ENCODE measurements around the gene DLG5. TPM values are rescaled to one million over a fixed set of nuclear protein-coding genes. Genes with fewer than 3 reads are reported as not detected.

The DLG5 gene
- total RNA-seq, 1 experiment from 2014 or later, result 81.7 TPM

- no peaks in the 10 kb centered on the region for H3K4me1 ChIP-seq (replicated peaks; ENCODE audit: insufficient read depth)
- intact Hi-C loops (cut with micrococcal nuclease; ENCODE audit: unreplicated experiment), result no loop called here
- no peaks in the 10 kb centered on the region for H3K9me3 ChIP-seq (ENCODE audit: insufficient read depth, low read depth)
- H3F3A ChIP-seq (ENCODE audit: insufficient read depth, low read depth), result no peaks in the 10 kb centered on the region
- no peak overlapping the region for H3K4me2 ChIP-seq
- H2AFZ ChIP-seq, result no peak overlapping the region
- H3K36me3 ChIP-seq (ENCODE audit: low read depth), result peaks cover 6% of the 10 kb centered on the region; the same call in 1 of the 2 replicates
- DNase-seq, result no peak
- no peak for TF ChIP-seq CTCF (conservative IDR thresholded peaks at IDR 0.05)
- TF ChIP-seq EZH2 (IDR thresholded peaks at IDR 0.05; ENCODE audit: low read depth), result no peak
- ChIA-PET POLR2A (ENCODE audit: unreplicated experiment) (no interaction called here), CTCF (no interaction called here)
- H4K20me1 ChIP-seq (ENCODE audit: insufficient read depth), result no peaks in the 10 kb centered on the region; the same call in 1 of the 2 replicates
- H3K27ac ChIP-seq, result no peak overlapping the region
- no peaks in the 10 kb centered on the region for H3K79me2 ChIP-seq (ENCODE audit: low read depth)
- no peaks in the 10 kb centered on the region for H3K27me3 ChIP-seq (ENCODE audit: insufficient read depth, low read depth)
- H3K4me3 ChIP-seq, result no peak overlapping the region
- no TSS peak for BruUV-seq (replicated peaks)
- no peaks in the 10 kb centered on the region for H3K9me2 ChIP-seq (ENCODE audit: insufficient read depth)
Measured at GRCh38 chr10:77821036-77821435, 105.5 kb downstream of the DLG5 start.

GRCh38 chr10:77820349-77820748, 106.2 kb downstream of the DLG5 start:
- Histone ChIP-seq H3K36me3 (ENCODE audit: low read depth) (peaks cover 6% of the 10 kb centered on the region; the same call in 1 of the 2 replicates), H3K9me3 (ENCODE audit: insufficient read depth, low read depth) (no peaks in the 10 kb centered on the region), H3K27me3 (ENCODE audit: insufficient read depth, low read depth) (no peaks in the 10 kb centered on the region), H3K79me2 (ENCODE audit: low read depth) (no peaks in the 10 kb centered on the region), H4K20me1 (ENCODE audit: insufficient read depth) (no peaks in the 10 kb centered on the region; the same call in 1 of the 2 replicates), H3F3A (ENCODE audit: insufficient read depth, low read depth) (no peaks in the 10 kb centered on the region), H2AFZ (no peak overlapping the region), H3K27ac (no peak overlapping the region), H3K4me2 (no peak overlapping the region), H3K4me1 (replicated peaks; ENCODE audit: insufficient read depth) (no peaks in the 10 kb centered on the region), H3K9me2 (ENCODE audit: insufficient read depth) (no peaks in the 10 kb centered on the region), H3K4me3 (no peak overlapping the region)
- TF ChIP-seq EZH2 (IDR thresholded peaks at IDR 0.05; ENCODE audit: low read depth) (no peak), CTCF (conservative IDR thresholded peaks at IDR 0.05) (no peak)
- BruUV-seq (replicated peaks), result no TSS peak
- intact Hi-C loops (cut with micrococcal nuclease; ENCODE audit: unreplicated experiment), result no loop called here
- no peak for DNase-seq
- ChIA-PET CTCF (no interaction called here), POLR2A (ENCODE audit: unreplicated experiment) (interaction anchor here (0.6 kb wide), 1 partner anchor 163 kb away, joined by 3 read pairs; no protein-coding TSS in a partner anchor)

- Histone ChIP-seq H3K27me3 (ENCODE audit: insufficient read depth, low read depth) (no peaks in the 10 kb centered on the region), H3F3A (ENCODE audit: insufficient read depth, low read depth) (no peaks in the 10 kb centered on the region), H3K27ac (no peak overlapping the region), H3K79me2 (ENCODE audit: low read depth) (no peaks in the 10 kb centered on the region), H3K36me3 (ENCODE audit: low read depth) (peaks cover 6% of the 10 kb centered on the region; the same call in 1 of the 2 replicates), H4K20me1 (ENCODE audit: insufficient read depth) (no peaks in the 10 kb centered on the region; the same call in 1 of the 2 replicates), H3K9me3 (ENCODE audit: insufficient read depth, low read depth) (no peaks in the 10 kb centered on the region), H3K4me2 (no peak overlapping the region), H2AFZ (no peak overlapping the region), H3K9me2 (ENCODE audit: insufficient read depth) (no peaks in the 10 kb centered on the region), H3K4me3 (no peak overlapping the region), H3K4me1 (replicated peaks; ENCODE audit: insufficient read depth) (no peaks in the 10 kb centered on the region)
- ChIA-PET POLR2A (ENCODE audit: unreplicated experiment) (interaction anchor here (0.6 kb wide), 1 partner anchor 164 kb away, joined by 3 read pairs; no protein-coding TSS in a partner anchor), CTCF (no interaction called here)
- no TSS peak for BruUV-seq (replicated peaks)
- intact Hi-C loops (cut with micrococcal nuclease; ENCODE audit: unreplicated experiment), result no loop called here
- DNase-seq, result no peak
- TF ChIP-seq CTCF (conservative IDR thresholded peaks at IDR 0.05) (no peak), EZH2 (IDR thresholded peaks at IDR 0.05; ENCODE audit: low read depth) (no peak)
Measured at GRCh38 chr10:77819210-77820112, 107.1 kb downstream of the DLG5 start.

Measured in PC-9 (cell line).